Erythroblast (primary cell): Measurements from ENCODE around the gene OR4D2.

ENCODE experiments used
- GATA1 ChIP-seq: IDR thresholded peaks from 2 replicates; pipeline ENCODE4 v1.6.1; 2011; ENCODE audit warnings: low read depth, mild to moderate bottlenecking, control low read depth, low read length, moderate library complexity
- POLR2A ChIP-seq: IDR thresholded peaks from 2 replicates; pipeline ENCODE4 v1.6.1; 2011; ENCODE audit warnings: mild to moderate bottlenecking, low read length

- no peak for TF ChIP-seq POLR2A
- TF ChIP-seq GATA1 = no peak
Measured at GRCh38 chr17:58165981-58166380, 801 bp upstream of the OR4D2 start.
